HepG2 (cell line): Measurements from ENCODE around the gene DPEP3. TPM values are rescaled to one million over a fixed set of nuclear protein-coding genes. Genes with fewer than 3 reads are reported as not detected.

Experiments used
- ATAC-seq: fragments of 200-7000 bp; cut with Tn5 transposase; 3 replicates; pipeline ENCODE4 v1.9.1; 2020; ENCODE audit warnings: mild to moderate bottlenecking, moderate library complexity
- BruUV-seq: library from RNA; stranded (reverse); fragments of 400-500 nt; replicated peaks from 2 replicates; lab custom pipeline; 2021; lab: Mats Ljungman, UMichigan
- CTCF ChIA-PET: fragments of 300-600 bp; formaldehyde crosslinking; extraction: SDS; loops from one replicate; lab custom pipeline; 2021; ENCODE audit warnings: low total read pairs, inconsistent platforms, low intra/inter-chr PET ratio; lab: Yijun Ruan, JAX
- POLR2A ChIA-PET: fragments of 350-600 bp; sonication (Branson Sonifier 250); formaldehyde crosslinking; loops from one replicate; lab custom pipeline; 2020; ENCODE audit warnings: antibody characterized with exemption, inconsistent platforms; lab: Yijun Ruan, JAX
- DNase-seq: peaks from one replicate; pipeline ENCODE4 v3.0.0-alpha.2; 2015; ENCODE audit warnings: low spot score
- FAIRE-seq: peaks from 3 replicates; lab custom pipeline; 2011; peaks lifted over from hg19 to GRCh38; lab: Jason Lieb, UNC
- H2AFZ ChIP-seq: one replicate; pipeline ENCODE4 v1.6.1; 2011; ENCODE audit warnings: low read length, inconsistent platforms
- H3K27ac ChIP-seq: fragments of 300-600 bp; 3 replicates; pipeline ENCODE4 v1.8.0; 2011; ENCODE audit warnings: mixed run types, mild to moderate bottlenecking, mixed read lengths, low read length, inconsistent platforms; ENCODE audit not compliant: insufficient read depth; ENCODE audit errors: extremely low read length
- H3K27me3 ChIP-seq, 2 experiments: fragments of 200-600 bp in 1 of 2; 2 replicates in 1 of 2; 3 replicates in 1 of 2; pipeline versions ENCODE4 v1.6.0 to v1.8.0; 2011; ENCODE audit warnings: low read length in 2 of 2, mild to moderate bottlenecking in 2 of 2, moderate library complexity in 2 of 2, inconsistent platforms in 1 of 2; ENCODE audit not compliant: insufficient read depth in 2 of 2, control insufficient read depth in 1 of 2
- H3K36me3 ChIP-seq, 2 experiments: fragments of 200-600 bp in 1 of 2; replicated peaks in 1 of 2; 2 replicates in 1 of 2; 3 replicates in 1 of 2; pipeline versions ENCODE4 v1.5.1 to v1.8.0; 2011; ENCODE audit warnings: low read length in 2 of 2, inconsistent platforms in 1 of 2; ENCODE audit not compliant: insufficient read depth in 2 of 2, control insufficient read depth in 1 of 2
- H3K4me1 ChIP-seq: 2 replicates; pipeline ENCODE4 v1.5.1; 2012; ENCODE audit warnings: low read length, inconsistent platforms; ENCODE audit not compliant: insufficient read depth
- H3K4me2 ChIP-seq: 2 replicates; pipeline ENCODE4 v1.6.0; 2011; ENCODE audit warnings: low read depth, low read length, inconsistent platforms
- H3K4me3 ChIP-seq, 3 experiments: fragments of 200-600 bp in 1 of 3; sonication (generic), shearing (Covaris generic) in 1 of 3; replicated peaks in 1 of 3; 2 replicates each; pipeline ENCODE4 v1.5.1; 2011 to 2016; ENCODE audit warnings: low read length in 3 of 3, inconsistent platforms in 2 of 3, low read depth in 2 of 3, mild to moderate bottlenecking in 2 of 3, control low read depth in 1 of 3, mixed read lengths in 1 of 3; ENCODE audit not compliant: insufficient read depth in 1 of 3
- H3K79me2 ChIP-seq: one replicate; pipeline ENCODE4 v1.6.1; 2011; ENCODE audit warnings: low read length, inconsistent platforms; ENCODE audit not compliant: insufficient read depth
- H3K9ac ChIP-seq: 2 replicates; pipeline ENCODE4 v1.6.0; 2011; ENCODE audit warnings: mild to moderate bottlenecking, low read depth, low read length, inconsistent platforms; ENCODE audit not compliant: insufficient read depth
- H3K9me3 ChIP-seq: 2 replicates; pipeline ENCODE4 v1.5.1; 2012; ENCODE audit warnings: mild to moderate bottlenecking, low read length
- H4K20me1 ChIP-seq: 2 replicates; pipeline ENCODE4 v1.6.0; 2011; ENCODE audit warnings: inconsistent platforms, mild to moderate bottlenecking, low read length, moderate library complexity; ENCODE audit not compliant: insufficient read depth
- FUBP1 ChIP-seq: sonication (generic); formaldehyde crosslinking; IDR thresholded peaks from 2 replicates; pipeline ENCODE4 v1.5.1; 2020; ENCODE audit warnings: missing genetic modification reagents, mild to moderate bottlenecking, borderline replicate concordance
- HDAC2 ChIP-seq: sonication (generic); formaldehyde crosslinking; IDR thresholded peaks from 2 replicates; pipeline ENCODE4 v1.4.0; 2020; ENCODE audit warnings: missing genetic modification reagents
- KDM2A ChIP-seq: sonication (generic); formaldehyde crosslinking; IDR thresholded peaks from 2 replicates; pipeline ENCODE4 v1.4.0; 2020; ENCODE audit warnings: low read depth, missing genetic modification reagents, borderline replicate concordance
- MATR3 ChIP-seq: sonication (generic); formaldehyde crosslinking; IDR thresholded peaks from 2 replicates; pipeline ENCODE4 v1.4.0; 2020; ENCODE audit warnings: missing genetic modification reagents
- POLR2A ChIP-seq, 2 experiments: IDR thresholded peaks; 2 replicates each; pipeline ENCODE4 v1.6.1; 2011; ENCODE audit warnings: low read depth in 2 of 2, low read length in 2 of 2, mild to moderate bottlenecking in 1 of 2, moderate library complexity in 1 of 2; ENCODE audit not compliant: insufficient read depth in 1 of 2
- POLR2AphosphoS2 ChIP-seq: IDR thresholded peaks from 2 replicates; pipeline ENCODE4 v1.6.1; 2011; ENCODE audit warnings: low read depth, low read length, improper control_type of control experiment
- PRMT3 ChIP-seq: sonication (generic); formaldehyde crosslinking; IDR thresholded peaks from 2 replicates; pipeline ENCODE4 v1.8.1; 2022; ENCODE audit warnings: low read depth, mild to moderate bottlenecking, moderate library complexity, missing genetic modification reagents, borderline replicate concordance
- RARA ChIP-seq: IDR thresholded peaks from 2 replicates; pipeline ENCODE4 v1.6.1; 2016; ENCODE audit warnings: missing genetic modification reagents, missing compliant biosample characterization
- RBM22 ChIP-seq: fragments of 200-400 bp; formaldehyde crosslinking; optimal IDR thresholded peaks from 2 replicates; pipeline ENCODE3; 2017; ENCODE audit warnings: mild to moderate bottlenecking, low read length, moderate library complexity
- RFX5 ChIP-seq: IDR thresholded peaks from 2 replicates; pipeline ENCODE4 v1.6.1; 2011; ENCODE audit warnings: low read depth, low read length, improper control_type of control experiment
- RFXAP ChIP-seq: sonication (generic); formaldehyde crosslinking; IDR thresholded peaks from 2 replicates; pipeline ENCODE4 v1.4.0; 2020; ENCODE audit warnings: missing genetic modification reagents, borderline replicate concordance
- TBX2 ChIP-seq: sonication (generic); formaldehyde crosslinking; IDR thresholded peaks from 2 replicates; pipeline ENCODE4 v1.5.0; 2020; ENCODE audit warnings: missing genetic modification reagents, mild to moderate bottlenecking, borderline replicate concordance
- THAP7 ChIP-seq: sonication (generic); formaldehyde crosslinking; IDR thresholded peaks from 2 replicates; pipeline ENCODE4 v1.8.1; 2023; ENCODE audit warnings: mild to moderate bottlenecking, missing genetic modification reagents
- U2AF2 ChIP-seq: fragments of 200-400 bp; formaldehyde crosslinking; IDR thresholded peaks from 2 replicates; pipeline ENCODE4 v1.6.1; 2017; ENCODE audit warnings: low read depth, mild to moderate bottlenecking, low read length
- ZBTB38 ChIP-seq: sonication (generic); formaldehyde crosslinking; IDR thresholded peaks from 2 replicates; pipeline ENCODE4 v1.5.1; 2020; ENCODE audit warnings: mild to moderate bottlenecking, missing genetic modification reagents
- ZC3H13 ChIP-seq: sonication (generic); formaldehyde crosslinking; IDR thresholded peaks from 2 replicates; pipeline ENCODE4 v1.8.1; 2023; ENCODE audit warnings: mild to moderate bottlenecking, missing genetic modification reagents, moderate library complexity
- ZFP91 ChIP-seq: sonication (generic); formaldehyde crosslinking; IDR thresholded peaks from 2 replicates; pipeline ENCODE4 v1.9.0; 2022; ENCODE audit warnings: missing genetic modification reagents, mild to moderate bottlenecking, borderline replicate concordance
- ZNF20 ChIP-seq: sonication (generic); formaldehyde crosslinking; IDR thresholded peaks from 2 replicates; pipeline ENCODE4 v1.4.0; 2020; ENCODE audit warnings: mild to moderate bottlenecking, moderate library complexity, missing genetic modification reagents
- ZNF501 ChIP-seq: sonication (generic); formaldehyde crosslinking; IDR thresholded peaks from 2 replicates; pipeline ENCODE4 v1.5.1; 2020; ENCODE audit warnings: mild to moderate bottlenecking, moderate library complexity, missing genetic modification reagents
- WGBS: methylation state at CpG from one replicate; pipeline ENCODE4 v1.1.6; 2017; ENCODE audit warnings: low lambda C conversion rate; 5-methylcytosine and 5-hydroxymethylcytosine counted together
- in situ Hi-C: cut with HindIII; loops from 2 replicates; pipeline ENCODE4 v1.10.0; 2017; ENCODE audit warnings: low pct_unique_long_range_greater_than_20kb; ENCODE audit not compliant: extremely low pct_ligation_motif_present
- intact Hi-C: fragments of 100-400 bp; cut with micrococcal nuclease; formaldehyde crosslinking; loops from one replicate; pipeline ENCODE4 v1.10.0; 2022; ENCODE audit not compliant: unreplicated experiment
- polyA plus RNA-seq, 8 experiments: library from polyadenylated mRNA; depleted of rRNA in 3 of 8; stranded (reverse) in 7 of 8; unstranded in 1 of 8; fragments of >200 nt; fragmentation: Illumina TruSeq in 4 of 8; extraction: Trizol in 4 of 8; gene quantifications; 2 replicates each; pipeline versions ENCODE4 v1.2.1 to v1.2.3, GENCODE V29; 2011 to 2016; ENCODE audit warnings: low read depth in 4 of 8, missing spikeins in 1 of 8, mixed read lengths in 1 of 8; ENCODE audit not compliant: insufficient read depth in 1 of 8
- total RNA-seq, 5 experiments: library from RNA; depleted of rRNA; stranded (reverse); fragments of >200 nt; fragmentation: Illumina TruSeq; extraction: Trizol; gene quantifications; 2 replicates each; pipeline ENCODE4 v1.2.3, GENCODE V29; 2016; ENCODE audit warnings: low read depth in 1 of 5

Gene DPEP3
- total and polyA plus RNA-seq, 2 of the 13 experiments (the other 11 are each of a cell fraction or from before 2014, with no cell fraction given) = not detected

GRCh38 chr16:67964477-67965131 is 15.7 kb downstream of the DPEP3 start:
- CTCF ChIA-PET = no interaction called here
- WGBS = 90% methylated on average over 6 of the region's 6 CpGs
- Histone ChIP-seq H3K9me3 (no peaks in the 10 kb centered on the region), H3K4me3 (no peak overlapping the region), H3K9ac (no peak overlapping the region), H3K36me3 (peaks cover 28 to 40% of the 10 kb centered on the region in 2 experiments), H2AFZ (no peak overlapping the region), H3K4me2 (peak overlapping the region; percentile 34; the same call in 1 of the 2 replicates), H3K79me2 (peaks cover 72% of the 10 kb centered on the region), H3K27ac (no peak overlapping the region), H3K4me1 (peaks cover 45% of the 10 kb centered on the region), H4K20me1 (peaks cover 21% of the 10 kb centered on the region), H3K27me3 (no peaks in the 10 kb centered on the region; a peak in 1 of 5 replicates)
- BruUV-seq = no TSS peak
- TF ChIP-seq PRMT3 (0 out of 2 replicates have a peak, but pooled peaks have one; percentile 42), ZNF20 (CRISPR knock-in tag) (no peak), FUBP1 (0 out of 2 replicates have a peak, but pooled peaks have one; percentile 29), RARA (CRISPR knock-in tag) (0 out of 2 replicates have a peak, but pooled peaks have one; percentile 19), KDM2A (CRISPR knock-in tag) (0 out of 2 replicates have a peak, but pooled peaks have one; percentile 12), RFXAP (no peak), U2AF2 (no peak), RFX5 (peak; percentile 67), HDAC2 (0 out of 2 replicates have a peak, but pooled peaks have one; percentile 13), THAP7 (0 out of 2 replicates have a peak, but pooled peaks have one; percentile 15), ZC3H13 (CRISPR knock-in tag) (0 out of 2 replicates have a peak, but pooled peaks have one; percentile 28), POLR2A (IDR thresholded peaks at IDR 0.05; ENCODE audit: insufficient read depth in 1 of 2, low read depth in 2 of 2, low read length in 2 of 2) (peak; percentile 23 to 53; a peak in 2 of 4 replicates), RBM22 (peak; percentile 57), TBX2 (CRISPR knock-in tag) (0 out of 2 replicates have a peak, but pooled peaks have one; percentile 10), POLR2AphosphoS2 (no peak), MATR3 (CRISPR knock-in tag) (no peak), ZFP91 (CRISPR knock-in tag) (0 out of 2 replicates have a peak, but pooled peaks have one; percentile 7), ZNF501 (CRISPR knock-in tag) (peak; percentile 57; the same call in 1 of the 2 replicates), ZBTB38 (CRISPR knock-in tag) (0 out of 2 replicates have a peak, but pooled peaks have one; percentile 21)
- in situ Hi-C loops (no loop called here), intact Hi-C loops (no loop called here)
- no peak for ATAC-seq
- DNase-seq = no peak
- FAIRE-seq = no peak
- POLR2A ChIA-PET = interaction anchor here (0.5 to 12.9 kb wide), 8 partner anchors 10 to 485 kb away, joined by 3 to 226 read pairs (median 10); partner anchors contain the start of genes LCAT and PSMB10
